PC-3 (cell line): ENCODE data around the gene ALKBH2. TPM values are rescaled to one million over a fixed set of nuclear protein-coding genes. Genes with fewer than 3 reads are reported as not detected.
A peak's percentile ranks its signal among the peaks of the same experiment; 100 is the strongest.

Experiments
- ATAC-seq: fragments of 200-7000 bp; cut with Tn5 transposase; 2 replicates; pipeline ENCODE4 v1.9.1; 2020; ENCODE audit warnings: mild to moderate bottlenecking, moderate library complexity
- BruUV-seq: library from RNA; stranded (reverse); fragments of 400-500 nt; replicated peaks from 2 replicates; lab custom pipeline; 2021; lab: Mats Ljungman, UMichigan
- CTCF ChIA-PET: fragments of 300-600 bp; sonication (Branson Sonifier 250); formaldehyde crosslinking; loops from one replicate; lab custom pipeline; 2022; ENCODE audit warnings: antibody characterized with exemption; lab: Charles Lee
- POLR2A ChIA-PET: fragments of 300-600 bp; sonication (Branson Sonifier 250); formaldehyde crosslinking; loops from one replicate; lab custom pipeline; 2022; ENCODE audit warnings: antibody characterized with exemption; ENCODE audit not compliant: unreplicated experiment; lab: Charles Lee
- DNase-seq: peaks from one replicate; pipeline ENCODE4 v3.0.0-alpha.2; 2015
- H2AFZ ChIP-seq: fragments of 300-600 bp; sonication (generic); 2 replicates; pipeline ENCODE4 v1.6.0; 2016; ENCODE audit warnings: antibody characterized with exemption, low read length
- H3F3A ChIP-seq: fragments of 300-600 bp; sonication (generic); one replicate; pipeline ENCODE4 v1.6.0; 2017; ENCODE audit warnings: antibody characterized with exemption, low read length, control low read depth, mild to moderate bottlenecking; ENCODE audit not compliant: unreplicated experiment
- H3K27ac ChIP-seq: fragments of 300-600 bp; sonication (generic); 2 replicates; pipeline ENCODE4 v1.5.1; 2016; ENCODE audit warnings: mild to moderate bottlenecking, low read length
- H3K27me3 ChIP-seq: fragments of 300-600 bp; sonication (generic); 2 replicates; pipeline ENCODE4 v1.6.1; 2016; ENCODE audit warnings: low read length, mixed read lengths
- H3K36me3 ChIP-seq: fragments of 300-600 bp; sonication (generic); 2 replicates; pipeline ENCODE4 v1.6.1; 2016; ENCODE audit warnings: low read depth, mixed run types, low read length, mixed read lengths
- H3K4me1 ChIP-seq: fragments of 300-600 bp; sonication (generic); 2 replicates; pipeline ENCODE4 v1.5.1; 2016; ENCODE audit warnings: low read length; ENCODE audit not compliant: insufficient read depth
- H3K4me2 ChIP-seq: fragments of 300-600 bp; sonication (generic); 2 replicates; pipeline ENCODE4 v1.6.0; 2016; ENCODE audit warnings: low read length
- H3K4me3 ChIP-seq: fragments of 300-600 bp; sonication (generic); 2 replicates; pipeline ENCODE4 v1.5.1; 2016; ENCODE audit warnings: mild to moderate bottlenecking, low read length, mixed read lengths
- H3K79me2 ChIP-seq: fragments of 300-600 bp; sonication (generic); 2 replicates; pipeline ENCODE4 v1.6.1; 2017; ENCODE audit warnings: low read length, mixed read lengths
- H3K9ac ChIP-seq: fragments of 300-600 bp; sonication (generic); 2 replicates; pipeline ENCODE4 v1.6.0; 2016; ENCODE audit warnings: mild to moderate bottlenecking, low read length
- H3K9me2 ChIP-seq: fragments of 300-600 bp; sonication (generic); replicated peaks from 2 replicates; pipeline ENCODE4 v1.6.1; 2016; ENCODE audit warnings: mixed run types, low read length, mixed read lengths
- H3K9me3 ChIP-seq: fragments of 300-600 bp; sonication (generic); 2 replicates; pipeline ENCODE4 v1.6.1; 2016; ENCODE audit warnings: low read length, mixed read lengths
- H4K20me1 ChIP-seq: fragments of 300-600 bp; sonication (generic); 2 replicates; pipeline ENCODE4 v1.6.1; 2016; ENCODE audit warnings: low read length, mixed read lengths
- CTCF ChIP-seq: fragments of 300-600 bp; sonication (generic); conservative IDR thresholded peaks from 2 replicates; pipeline ENCODE4 v1.5.1; 2017; ENCODE audit warnings: antibody characterized with exemption, low read depth, mild to moderate bottlenecking, low read length
- EZH2 ChIP-seq: fragments of 300-600 bp; sonication (generic); IDR thresholded peaks from one replicate; pipeline ENCODE4 v1.6.1; 2017; ENCODE audit warnings: antibody characterized with exemption, mild to moderate bottlenecking, low read length; ENCODE audit not compliant: unreplicated experiment
- EZH2phosphoT487 ChIP-seq: fragments of 300-600 bp; sonication (generic); IDR thresholded peaks from 2 replicates; pipeline ENCODE4 v1.6.1; 2018; ENCODE audit warnings: mild to moderate bottlenecking, antibody characterized with exemption, low read length, borderline replicate concordance
- intact Hi-C: fragments of 100-400 bp; cut with micrococcal nuclease; formaldehyde crosslinking; loops from 2 replicates; pipeline ENCODE4 v1.9.0; 2023
- total RNA-seq: library from RNA; depleted of rRNA; stranded (reverse); fragments of >200 nt; gene quantifications from 2 replicates; pipeline ENCODE4 v1.2.3, GENCODE V29; 2014

Gene ALKBH2
- total RNA-seq, 1 experiment from 2014 or later = 74.0 TPM

- H3K36me3 ChIP-seq = no peaks in the 10 kb centered on the region
- ChIA-PET CTCF (interaction anchor here (1.5 kb wide), 1 partner anchor 19 kb away, joined by 10 read pairs; no protein-coding TSS in a partner anchor), POLR2A (no interaction called here)
- ATAC-seq (0 out of 2 replicates have a peak, but pooled peaks have one; percentile 25), DNase-seq (no peak)
- BruUV-seq = no TSS peak
- no peak overlapping the region for H3K27ac ChIP-seq
- no peaks in the 10 kb centered on the region for H3K9me2 ChIP-seq
- intact Hi-C loops = no loop called here
- H3K9ac ChIP-seq = no peak overlapping the region
- no peak for TF ChIP-seq EZH2phosphoT487
- TF ChIP-seq CTCF = no peak
- no peak for TF ChIP-seq EZH2
- H3F3A ChIP-seq = no peaks in the 10 kb centered on the region
- no peaks in the 10 kb centered on the region for H4K20me1 ChIP-seq
- H3K27me3 ChIP-seq = no peaks in the 10 kb centered on the region
- no peaks in the 10 kb centered on the region for H3K79me2 ChIP-seq
- H3K4me1 ChIP-seq = no peaks in the 10 kb centered on the region
- H3K9me3 ChIP-seq = no peaks in the 10 kb centered on the region
- no peak overlapping the region for H2AFZ ChIP-seq
- H3K4me3 ChIP-seq = no peak overlapping the region
- H3K4me2 ChIP-seq = no peak overlapping the region
Observed at GRCh38 chr12:109131154-109132050, 38.1 kb upstream of the ALKBH2 start.

DNA sequence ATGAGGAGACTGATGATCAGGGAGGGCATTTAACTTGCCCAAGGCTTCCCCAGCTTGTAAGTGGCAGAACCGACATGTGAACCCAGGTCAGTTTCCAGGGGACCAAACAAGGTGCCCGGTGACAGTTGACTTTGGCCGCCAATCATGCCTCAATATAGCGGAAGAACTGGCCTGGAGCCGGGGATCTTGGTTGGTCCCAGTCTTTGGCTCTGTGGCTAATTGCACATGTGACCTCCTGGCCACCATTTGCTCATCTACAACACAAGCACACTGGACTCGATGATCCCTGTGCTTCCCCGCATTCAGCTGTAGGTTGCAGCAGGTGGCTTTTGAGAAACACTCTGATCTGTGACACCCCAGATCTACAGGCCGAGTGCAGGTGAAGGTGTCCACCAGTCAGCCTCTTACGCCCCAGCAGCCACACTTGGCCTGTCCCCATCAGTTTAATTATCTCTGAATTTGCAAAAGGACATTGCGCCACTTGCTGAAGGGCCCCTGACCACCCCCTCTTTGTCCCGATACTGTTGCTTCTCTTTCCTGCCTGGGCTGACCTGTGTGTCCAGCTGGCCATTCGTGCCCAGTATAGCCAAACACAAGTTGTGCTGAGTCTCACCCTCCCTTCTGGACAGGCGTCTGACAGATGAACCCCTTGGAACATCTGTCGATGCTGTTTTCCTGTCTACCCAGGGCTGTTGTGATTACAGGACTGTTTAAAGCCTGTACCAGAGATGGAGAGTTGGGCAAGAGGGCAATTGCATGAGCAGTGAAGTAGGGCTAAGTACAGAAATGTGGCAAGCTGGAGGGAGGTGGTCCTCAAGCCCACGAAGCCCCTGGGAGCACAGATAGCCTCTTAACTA lies 37.3 kb upstream of the ALKBH2 start:
- no peaks in the 10 kb centered on the region for H3K27me3 ChIP-seq
- H3K4me3 ChIP-seq = no peak overlapping the region
- intact Hi-C loops = no loop called here
- no peak overlapping the region for H2AFZ ChIP-seq
- DNase-seq (no peak), ATAC-seq (no peak)
- no TSS peak for BruUV-seq
- H3K36me3 ChIP-seq = no peaks in the 10 kb centered on the region
- H3K9me2 ChIP-seq = no peaks in the 10 kb centered on the region
- H3K9me3 ChIP-seq = no peaks in the 10 kb centered on the region
- no peaks in the 10 kb centered on the region for H4K20me1 ChIP-seq
- POLR2A ChIA-PET = no interaction called here
- no peaks in the 10 kb centered on the region for H3K79me2 ChIP-seq
- no peaks in the 10 kb centered on the region for H3K4me1 ChIP-seq
- no peak for TF ChIP-seq EZH2phosphoT487
- TF ChIP-seq CTCF = no peak
- no peak for TF ChIP-seq EZH2
- no peak overlapping the region for H3K4me2 ChIP-seq
- H3K27ac ChIP-seq = no peak overlapping the region
- no peak overlapping the region for H3K9ac ChIP-seq
- CTCF ChIA-PET = no interaction called here
- no peaks in the 10 kb centered on the region for H3F3A ChIP-seq
